T-helper 1 cell treated with Interleukin-12 subunit alpha and Interleukin-12 subunit beta and Interleukin-4 antibody, amounts not matched to agents 30 ng/mL and 1 ng/mL, for 36 hours (primary cell): ENCODE results near the gene DCAF12. TPM values are rescaled to one million over a fixed set of nuclear protein-coding genes. Genes with fewer than 3 reads are reported as not detected.
"Not testable (repeated sequence)": the region's sequence is repeated elsewhere in the genome, so short reads cannot be mapped to it uniquely, and the experiment has no call there.

ENCODE experiments used
- intact Hi-C: fragments of 100-400 bp; cut with micrococcal nuclease; formaldehyde crosslinking; loops from one replicate; pipeline ENCODE4 v1.15.1; 2024
- total RNA-seq: library from RNA; stranded (reverse); gene quantifications from 2 replicates; pipeline ENCODE4 v1.2.3, GENCODE V29; 2022

The DCAF12 gene
- 39.7 and 45.7 TPM in 2 replicates for total RNA-seq

DNA sequence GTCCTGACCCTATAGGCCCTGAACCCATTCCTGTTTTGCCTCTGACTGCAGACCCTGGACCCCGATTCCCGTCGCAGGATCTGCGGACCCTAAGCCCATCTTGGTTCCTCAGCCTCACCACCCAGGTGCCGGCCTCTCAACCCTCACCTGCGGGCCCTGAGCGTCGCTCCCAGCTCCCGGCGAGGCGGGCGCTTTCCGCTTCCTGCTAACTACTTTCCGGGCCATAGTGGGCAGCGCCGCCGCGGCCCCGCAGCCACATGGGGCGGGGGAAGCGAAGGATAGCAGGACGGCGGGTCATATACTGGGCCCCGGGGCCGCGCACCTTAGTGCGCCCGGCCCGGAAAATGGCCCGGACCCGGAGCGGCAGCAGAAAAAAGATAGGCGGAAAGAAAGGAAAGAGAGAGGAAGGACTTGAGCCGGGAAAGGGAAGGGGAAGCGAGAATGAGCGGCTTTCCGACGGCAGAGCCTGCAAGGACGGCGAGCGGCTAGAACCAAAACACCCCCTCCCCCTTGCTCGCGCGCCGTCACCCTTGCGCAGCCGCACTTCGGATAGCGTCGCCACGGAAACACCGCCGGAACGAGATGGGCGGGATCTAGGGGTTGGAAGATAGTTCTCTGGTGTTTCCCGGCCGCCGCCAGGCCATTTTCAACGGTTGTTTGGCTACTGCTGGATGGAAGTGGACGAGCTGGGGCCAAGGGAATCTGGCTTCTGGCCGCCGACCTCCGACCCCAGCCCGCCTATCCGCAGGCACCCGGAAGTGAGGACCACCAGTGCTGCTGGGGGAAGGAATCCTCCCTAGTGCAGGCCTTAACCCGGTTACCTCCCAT, at the start of gene DCAF12:
Gene DCAF12 (minus strand): TSS at position 492 of the 828 bp plus-strand sequence. CDS start 267 bp downstream, at position 225.
- intact Hi-C loops, result loop anchor here (1.0 to 10.0 kb wide), 14 partner anchors 52 to 1102 kb away; partner anchors contain the start of genes BAG1, CHMP5, DNAI1 and DNAJA1

DNA sequence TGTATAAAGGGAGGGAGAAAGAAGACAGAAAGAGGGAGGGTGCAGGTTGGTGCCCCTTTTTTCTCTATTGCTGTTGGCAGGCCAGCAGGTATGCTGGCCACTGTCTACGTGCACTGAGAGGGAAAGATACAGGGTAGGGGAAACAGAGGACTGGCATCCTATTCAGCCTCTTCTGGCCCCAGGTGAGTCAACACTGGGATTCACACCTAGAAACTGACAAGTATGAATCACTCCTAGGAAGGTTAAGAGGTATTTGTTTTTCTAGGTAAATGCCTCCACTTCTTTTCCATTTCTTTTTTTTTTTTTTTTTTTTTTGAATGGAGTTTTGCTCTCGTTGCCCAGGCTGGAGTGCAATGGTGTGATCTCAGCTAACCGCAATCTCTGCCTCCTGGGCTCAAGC, 49.6 kb upstream of the DCAF12 start:
- intact Hi-C loops, result loop anchor here (5.0 to 10.0 kb wide), 2 partner anchors 884 to 911 kb away; partner anchors contain the start of genes BAG1, CHMP5 and NFX1

DNA sequence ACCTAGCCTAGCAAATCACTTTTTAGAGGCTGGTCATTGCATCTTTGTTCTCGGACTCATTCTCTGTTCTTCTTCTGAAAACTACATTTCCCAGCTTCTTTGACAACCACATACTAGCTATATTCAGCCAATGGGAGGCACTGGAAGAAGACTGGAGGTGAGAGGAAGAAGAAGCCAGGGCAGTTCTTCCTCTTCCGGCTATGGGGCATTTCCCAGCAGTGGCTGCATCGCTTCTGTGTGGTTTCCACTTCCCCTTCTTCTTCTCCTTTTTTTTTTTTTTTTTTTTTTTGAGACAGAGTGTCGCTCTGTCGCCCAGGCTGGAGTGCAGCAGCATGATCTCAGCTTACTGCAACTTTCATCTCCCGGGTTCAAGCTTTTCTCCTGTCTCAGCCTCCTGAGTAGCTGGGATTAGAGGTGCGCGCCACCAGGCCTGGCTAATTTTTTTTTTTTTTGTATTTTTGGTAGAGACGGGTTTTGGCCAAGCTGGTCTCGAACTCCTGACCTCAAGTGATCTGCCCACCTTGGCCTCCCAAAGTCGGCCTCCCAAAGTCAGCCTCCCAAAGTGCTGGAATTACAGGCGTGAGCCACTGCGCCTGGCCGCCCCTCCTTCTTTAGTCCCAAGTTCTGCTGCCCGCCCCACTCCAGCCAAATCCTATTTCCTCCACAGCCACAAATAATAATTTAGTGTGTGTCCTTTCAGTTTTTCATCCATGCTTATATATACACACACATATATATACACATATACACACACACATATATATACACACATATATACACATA, 45.4 kb upstream of the DCAF12 start:
- intact Hi-C loops, result loop anchor here (10.0 kb wide), 1 partner anchor 907 kb away; the partner anchor contains the start of genes BAG1 and CHMP5

DNA sequence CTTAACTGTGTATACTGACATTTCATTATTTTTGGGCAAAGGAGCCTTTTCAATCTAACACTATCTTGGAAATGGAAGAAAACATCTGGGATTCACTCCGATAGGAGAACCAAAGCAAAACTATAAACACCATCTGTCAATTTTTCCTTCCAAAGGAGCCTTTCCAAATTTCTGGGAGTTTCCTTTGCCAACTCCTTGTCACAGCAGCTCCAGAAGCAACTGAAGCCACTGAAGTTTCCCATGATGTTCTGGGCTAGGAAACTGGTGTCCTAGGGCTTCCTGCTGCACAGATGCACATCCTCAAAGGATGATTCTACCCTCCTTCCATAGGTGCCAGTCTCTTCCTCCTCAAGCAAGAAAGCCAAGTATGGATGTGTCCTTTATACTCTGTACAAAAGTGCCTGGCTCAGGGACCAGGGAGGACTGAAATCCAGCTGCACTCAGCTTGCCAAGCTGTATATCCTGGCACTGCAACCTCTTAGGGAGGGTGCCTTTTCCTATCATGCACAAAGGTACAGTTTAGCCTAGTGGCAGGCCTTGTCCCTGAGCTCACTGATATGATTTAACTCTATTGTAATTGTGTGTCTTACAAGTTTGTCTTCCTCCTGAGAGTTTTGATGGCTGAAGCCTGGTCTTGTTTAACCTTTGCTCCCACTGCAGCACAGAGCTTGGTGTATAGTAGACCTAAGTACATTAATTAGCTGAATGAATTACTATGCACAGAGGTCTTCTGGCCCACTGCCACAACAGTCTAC, 43.9 kb upstream of the DCAF12 start:
- intact Hi-C loops, result loop anchor here (10.0 kb wide), 1 partner anchor 906 kb away; the partner anchor contains the start of genes BAG1 and CHMP5

DNA sequence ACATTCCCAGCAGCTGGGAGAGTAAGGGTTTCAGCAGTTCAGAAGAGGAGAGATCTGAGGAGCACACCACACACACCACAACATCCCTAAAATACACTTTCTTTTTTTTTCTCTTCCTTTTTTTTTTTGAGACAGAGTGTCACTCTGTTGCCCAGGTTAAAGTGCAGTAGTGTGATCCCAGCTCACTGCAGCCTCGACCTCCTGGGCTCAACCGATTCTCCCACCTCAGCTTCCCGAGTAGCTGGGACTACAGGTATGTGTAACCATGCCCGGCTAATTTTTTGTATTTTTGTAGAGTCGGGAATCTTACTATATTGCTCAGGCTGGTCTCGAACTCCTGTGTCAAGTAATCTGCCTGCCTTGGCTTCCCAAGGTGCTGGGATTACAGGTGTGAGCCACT, 42.6 kb upstream of the DCAF12 start:
- intact Hi-C loops, result no loop called here

DNA sequence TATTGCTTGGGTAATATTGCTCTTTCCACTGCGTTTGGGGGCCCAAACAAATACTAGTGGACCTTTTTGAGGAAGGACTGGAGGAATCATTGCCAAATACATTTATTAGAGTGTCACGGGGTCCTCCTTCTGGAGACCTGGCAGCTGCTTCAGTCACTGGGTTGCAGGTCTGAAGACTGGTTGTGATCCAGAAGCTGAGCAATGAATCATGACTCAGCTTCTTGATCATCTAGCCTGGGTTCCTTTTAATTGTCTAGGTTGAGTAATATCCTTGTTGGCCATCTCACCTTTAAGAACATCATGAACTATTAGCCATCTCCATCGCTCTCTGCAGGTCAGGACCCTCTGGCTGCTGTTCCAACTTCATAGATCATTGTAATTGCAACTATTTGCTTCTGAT, 36.9 kb upstream of the DCAF12 start:
- intact Hi-C loops, result no loop called here

DNA sequence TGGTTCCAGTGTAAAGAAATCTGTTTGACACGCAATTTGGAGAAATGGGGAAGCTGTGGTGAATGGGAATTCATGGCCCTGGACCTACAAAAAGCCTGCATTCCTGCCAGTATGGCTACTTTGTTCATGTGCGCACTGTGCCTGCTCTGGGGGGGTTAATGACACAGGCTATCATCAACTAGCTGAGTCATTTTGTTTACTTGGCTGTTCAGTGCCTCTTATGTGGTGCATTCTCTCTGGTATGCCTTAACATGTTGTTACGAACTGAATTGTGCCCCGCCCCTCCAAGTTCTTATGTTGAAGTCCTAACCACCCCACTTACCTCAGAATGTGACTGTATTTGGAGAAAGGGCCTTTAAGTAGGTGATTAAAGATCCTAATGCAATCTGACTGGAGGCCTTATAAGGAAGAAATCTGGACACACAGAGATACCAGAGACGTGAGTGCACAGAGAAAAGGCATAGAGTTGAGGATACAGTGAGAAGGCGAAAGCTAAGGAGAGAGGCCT, 31.9 kb upstream of the DCAF12 start:
- intact Hi-C loops, result no loop called here

DNA sequence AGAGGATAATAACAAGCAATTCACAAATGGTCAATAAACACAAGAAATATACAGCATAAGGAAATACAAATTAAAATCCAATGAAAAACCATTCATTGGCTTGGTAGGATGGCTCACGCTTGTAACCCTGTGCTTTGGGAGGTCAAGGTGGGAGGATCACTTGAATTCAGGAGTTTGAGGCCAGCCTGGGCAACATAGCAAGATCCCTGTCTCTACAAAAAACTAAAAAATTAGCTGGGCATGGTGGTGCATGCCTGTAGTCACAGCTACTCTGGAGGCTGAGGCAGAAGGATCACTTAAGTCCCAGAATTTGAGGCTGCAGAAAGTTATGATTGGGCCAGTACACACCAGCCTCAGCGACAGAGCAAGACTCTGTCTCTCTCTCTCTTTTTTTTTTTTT, 31.4 kb upstream of the DCAF12 start:
- intact Hi-C loops, result no loop called here

DNA sequence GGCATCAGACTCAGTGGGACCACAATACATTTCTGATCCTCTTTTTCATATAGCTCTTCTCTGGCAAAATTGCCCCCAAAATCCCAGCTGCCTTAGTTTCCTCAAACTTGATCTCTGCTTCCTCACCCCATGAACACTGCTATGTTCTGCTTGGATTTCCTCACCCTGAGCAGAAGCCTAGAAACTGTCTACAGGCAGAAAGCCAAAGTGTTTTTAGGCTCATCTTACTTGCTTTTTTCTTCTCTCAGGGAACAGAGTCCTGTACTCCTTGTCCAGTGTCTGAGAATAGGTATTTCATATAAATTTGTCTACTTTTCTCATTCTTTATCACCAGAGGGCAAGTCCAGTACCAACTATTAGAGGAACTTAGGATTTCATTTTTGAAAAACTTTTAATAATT, 30.8 kb upstream of the DCAF12 start:
- intact Hi-C loops, result no loop called here

DNA sequence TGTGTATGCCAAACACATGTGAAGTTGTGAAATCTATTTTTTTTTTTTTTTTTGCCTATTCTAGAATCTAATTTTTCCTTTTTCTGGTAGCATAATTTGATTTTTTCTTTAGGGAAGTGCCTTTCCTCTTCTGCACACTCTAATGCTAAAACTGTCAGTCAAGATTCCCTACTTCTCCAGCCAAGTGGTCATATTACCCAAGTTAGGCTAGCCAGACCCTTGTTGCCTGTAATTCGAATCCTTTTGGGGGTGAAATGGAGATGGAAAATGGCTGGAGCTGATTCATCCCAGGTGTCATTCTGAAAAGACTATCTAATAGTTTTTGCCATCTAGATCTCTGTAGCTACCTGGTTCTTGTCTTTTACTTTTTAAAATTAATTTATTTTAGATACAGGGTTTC, 27.6 kb upstream of the DCAF12 start:
- intact Hi-C loops, result no loop called here

DNA sequence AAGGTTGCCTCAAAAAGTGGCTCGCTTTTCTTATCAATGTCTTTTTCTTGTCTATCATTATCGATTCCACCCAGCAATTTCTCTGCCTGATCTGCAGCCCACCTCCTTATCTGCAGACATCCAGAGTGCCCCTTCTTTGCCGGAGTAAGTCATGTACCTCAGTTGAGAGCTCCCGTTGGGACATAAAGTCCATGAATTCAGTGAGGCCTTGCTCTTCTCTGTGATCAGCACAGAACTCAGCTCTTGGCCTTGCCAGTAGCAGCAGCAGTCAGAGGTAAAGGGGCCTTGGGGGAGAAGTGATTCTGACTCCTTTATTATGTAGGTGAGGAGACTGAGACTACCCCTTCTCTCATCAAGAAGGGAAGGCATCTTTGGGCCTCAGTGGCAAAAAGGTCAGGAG, 24.9 kb upstream of the DCAF12 start:
- intact Hi-C loops, result no loop called here

DNA sequence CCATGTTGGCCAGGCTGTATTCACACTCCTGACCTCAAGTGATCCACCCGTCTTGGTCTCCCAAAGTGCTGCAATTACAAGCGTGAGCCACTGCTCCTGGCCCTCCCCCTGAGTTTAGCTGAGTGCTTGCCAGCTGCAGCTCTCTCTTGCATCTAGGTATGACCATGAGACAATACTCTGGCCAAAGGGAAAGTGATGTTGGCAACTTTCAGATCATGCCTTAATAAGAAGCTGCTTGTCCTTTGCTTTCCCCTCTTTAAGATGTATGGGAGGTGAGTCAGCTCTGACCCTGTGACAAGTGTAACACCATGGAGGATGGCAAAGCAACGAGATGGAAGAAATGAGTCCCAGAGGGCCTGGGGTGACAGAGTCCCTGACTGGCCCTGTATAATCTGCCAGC, 18.7 kb upstream of the DCAF12 start:
- intact Hi-C loops, result no loop called here

DNA sequence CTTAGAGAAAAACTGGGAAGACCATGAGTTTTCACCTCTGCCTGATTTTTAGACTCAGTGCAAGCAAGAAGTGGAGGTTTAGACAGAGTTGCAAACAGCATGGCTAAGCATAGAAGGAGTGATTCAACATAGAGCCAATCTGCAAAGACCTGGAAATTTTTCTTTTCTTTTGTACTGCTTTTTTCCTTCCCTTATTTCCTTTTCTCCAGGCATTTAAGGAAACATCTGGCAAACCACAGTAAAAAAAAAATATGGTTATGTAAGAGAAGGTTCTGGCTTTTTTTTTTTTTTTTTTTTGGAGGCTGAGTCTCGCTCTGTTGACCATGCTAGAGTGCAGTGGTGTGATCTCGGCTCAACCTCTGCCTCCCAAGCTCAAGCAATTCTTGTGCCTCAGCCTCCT, 16.6 kb upstream of the DCAF12 start:
- intact Hi-C loops, result no loop called here

DNA sequence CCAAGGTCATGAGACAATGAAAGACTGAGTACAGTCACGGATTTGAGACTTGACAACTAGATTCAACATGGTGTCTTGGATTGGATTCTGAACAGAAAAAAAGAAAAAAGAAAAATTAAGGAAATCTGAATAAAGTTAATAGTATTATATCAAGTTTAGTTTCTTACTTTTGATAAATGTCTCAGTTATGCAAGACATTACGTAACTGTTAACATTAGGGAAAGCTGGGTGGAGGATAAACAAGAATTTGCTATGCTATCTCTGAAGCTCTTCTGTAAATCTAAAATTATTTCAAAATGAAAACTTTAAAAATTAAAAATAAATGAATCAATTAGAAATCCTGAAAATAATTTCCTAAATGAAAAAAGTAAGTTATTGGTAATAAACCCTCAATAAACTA, 14.4 kb upstream of the DCAF12 start:
- intact Hi-C loops, result no loop called here

DNA sequence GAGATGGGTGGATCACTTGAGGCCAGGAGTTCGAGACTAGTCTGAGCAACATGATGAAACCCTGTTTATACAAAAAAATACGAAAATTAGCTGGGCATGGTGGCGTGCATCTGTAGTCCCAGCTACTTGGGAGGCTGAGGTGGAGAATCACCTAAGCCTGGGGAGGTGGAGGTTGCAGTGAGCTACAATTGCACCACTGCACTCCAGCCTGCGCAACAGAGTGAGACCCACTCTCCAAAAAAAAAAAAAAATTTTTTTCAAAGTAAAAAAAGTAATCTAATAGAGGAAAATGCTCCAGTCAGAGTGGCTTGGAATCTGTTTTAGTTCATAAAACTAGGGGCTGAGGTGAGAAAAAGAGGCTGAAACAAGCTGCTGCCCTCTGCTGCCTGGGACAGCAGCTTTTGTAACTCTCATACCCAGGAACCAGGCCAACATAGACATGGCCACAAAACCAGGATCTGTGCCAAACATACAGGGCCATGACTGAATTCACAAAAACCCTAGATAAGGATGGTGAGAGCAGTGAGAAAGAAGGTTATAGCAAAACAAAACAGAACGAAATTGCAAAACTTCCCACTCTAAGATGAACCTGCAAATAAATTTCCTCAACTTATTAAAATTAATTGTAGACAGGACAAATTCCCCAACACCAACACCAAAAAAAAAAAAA, 13.1 kb upstream of the DCAF12 start:
- intact Hi-C loops, result no loop called here

DNA sequence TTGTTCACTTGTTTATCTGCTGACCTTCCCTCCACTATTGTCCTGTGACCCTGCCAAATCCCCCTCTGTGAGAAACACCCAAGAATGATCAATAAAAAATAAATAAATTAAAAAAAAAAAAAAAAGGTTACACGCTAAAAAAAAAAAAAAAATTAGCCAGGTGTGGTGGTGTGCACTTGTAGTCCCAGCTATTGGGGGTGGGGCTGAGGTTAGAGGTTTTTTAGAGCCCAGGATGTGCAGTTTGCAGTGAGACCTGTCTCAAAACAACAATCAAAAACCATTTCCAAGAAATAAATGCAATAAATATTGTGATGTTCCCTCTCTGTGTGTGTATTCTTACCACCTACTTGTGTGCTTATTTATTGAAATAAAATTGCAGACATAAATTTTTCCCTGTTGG, 12.1 kb upstream of the DCAF12 start:
- intact Hi-C loops, result not testable (repeated sequence)

DNA sequence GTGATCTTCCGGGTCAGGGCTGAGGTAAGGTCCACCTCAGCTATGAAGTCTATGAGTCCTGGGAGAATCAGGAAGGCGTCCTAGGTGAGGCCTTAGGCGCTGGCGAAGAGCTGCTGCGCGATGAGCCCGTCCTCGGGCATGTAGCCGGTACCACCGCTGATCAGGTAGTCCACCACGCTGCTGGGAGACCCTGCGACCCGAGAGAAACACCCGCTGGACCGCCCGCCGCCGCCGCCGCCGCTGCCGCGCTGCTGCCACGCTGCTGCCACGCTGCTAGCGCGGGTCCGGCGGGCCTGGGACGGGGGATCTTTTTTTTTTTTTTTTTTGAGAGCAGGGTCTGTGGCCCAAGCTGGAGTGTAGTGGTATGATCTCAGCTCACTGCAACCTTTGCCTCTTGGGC, 8.0 kb upstream of the DCAF12 start:
- intact Hi-C loops, result no loop called here

DNA sequence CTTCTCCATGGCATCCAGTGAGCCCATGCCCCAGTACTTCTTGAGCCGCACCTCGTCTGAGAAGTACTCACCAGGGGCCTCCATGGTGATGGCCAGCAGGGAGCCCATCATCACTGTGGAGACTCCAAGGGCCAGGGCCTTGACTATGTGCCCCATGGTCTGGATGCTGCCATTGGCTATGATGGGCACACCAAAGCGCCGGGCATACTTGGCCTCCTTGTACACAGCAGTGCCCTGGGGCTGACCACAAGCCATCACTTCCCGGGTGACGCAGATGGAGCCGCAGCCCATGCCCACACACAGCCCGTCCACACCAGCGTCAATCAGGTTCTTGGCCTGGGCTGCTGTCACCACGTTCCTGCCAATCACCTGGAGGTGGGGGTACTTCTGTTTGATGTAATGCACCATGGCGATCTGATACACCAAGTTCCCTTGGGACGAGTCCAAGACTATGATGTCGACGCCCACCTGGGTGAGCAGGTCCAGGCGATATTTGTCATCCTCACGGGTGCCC, 7.0 kb upstream of the DCAF12 start:
- intact Hi-C loops, result no loop called here

DNA sequence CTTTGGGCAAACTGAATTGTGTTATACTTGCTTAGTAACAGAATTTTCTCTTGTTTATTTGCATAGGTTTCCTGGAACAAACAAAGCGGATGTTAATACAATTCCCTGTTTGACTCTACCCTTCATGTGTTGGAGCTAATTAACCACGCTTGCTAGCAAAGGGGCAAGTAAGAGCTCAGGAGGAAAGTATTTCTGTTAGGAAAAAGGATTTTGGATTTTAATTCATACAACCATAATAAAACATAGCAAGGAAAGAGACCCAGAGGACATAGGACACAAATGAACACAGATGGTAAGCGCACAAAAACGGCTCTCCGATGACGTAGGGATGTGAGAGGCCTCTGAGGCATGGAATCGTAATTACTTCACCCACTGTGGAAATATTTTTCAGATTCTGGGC, 5.1 kb upstream of the DCAF12 start:
- intact Hi-C loops, result no loop called here
